Prostate gland (tissue), 2 donors: ENCODE results near the gene MKRN1. TPM values are rescaled to one million over a fixed set of nuclear protein-coding genes. Genes with fewer than 3 reads are reported as not detected.

Experiments
- DNase-seq: peaks from one replicate; pipeline ENCODE4 v3.0.0-alpha.2; 2019; ENCODE audit warnings: low spot score
- H3K27ac ChIP-seq, 2 donors: fragments of 200-600 bp; sonication (generic); 2 replicates each; pipeline ENCODE4 v1.5.1; 2017 to 2019
- H3K27me3 ChIP-seq: fragments of 200-600 bp; sonication (generic); replicated peaks from 2 replicates; pipeline ENCODE4 v1.5.1; 2019; ENCODE audit not compliant: insufficient read depth
- H3K36me3 ChIP-seq, 2 donors: fragments of 200-600 bp; sonication (generic); 1 replicate in 1 of 2; 2 replicates in 1 of 2; pipeline versions ENCODE4 v1.5.1 to v1.8.1; 2017 to 2019
- H3K4me1 ChIP-seq: fragments of 200-600 bp; sonication (generic); replicated peaks from 2 replicates; pipeline ENCODE4 v1.5.1; 2019
- H3K4me3 ChIP-seq, 2 donors: fragments of 200-600 bp; sonication (generic); 2 replicates each; pipeline ENCODE4 v1.5.1; 2017 to 2019
- H3K9me3 ChIP-seq: fragments of 200-600 bp; sonication (generic); 2 replicates; pipeline ENCODE4 v1.5.1; 2017
- CTCF ChIP-seq, 4 experiments: fragments of 200-600 bp in 2 of 4; fragments of 450-650 bp in 2 of 4; sonication (generic) in 2 of 4; IDR thresholded peaks; 1 replicate in 3 of 4; 2 replicates in 1 of 4; pipeline ENCODE4 v1.5.1; 2016 to 2019; ENCODE audit warnings: antibody characterized with exemption in 4 of 4, mild to moderate bottlenecking in 2 of 4, moderate library complexity in 2 of 4
- POLR2A ChIP-seq: fragments of 450-650 bp; IDR thresholded peaks from one replicate; pipeline ENCODE4 v1.6.1; 2016; ENCODE audit warnings: antibody characterized with exemption, mild to moderate bottlenecking
- POLR2AphosphoS5 ChIP-seq: sonication (generic); formaldehyde crosslinking; IDR thresholded peaks from one replicate; pipeline ENCODE4 v1.6.1; 2017; ENCODE audit warnings: antibody characterized with exemption
- WGBS: methylation state at CpG from one replicate; pipeline ENCODE4 v1.1.5; 2018; 5-methylcytosine and 5-hydroxymethylcytosine counted together
- intact Hi-C: fragments of 100-400 bp; cut with DNase I; formaldehyde crosslinking; loops from one replicate; pipeline ENCODE4 v1.14.2; 2022
- total RNA-seq, 2 donors: library from RNA; depleted of rRNA; stranded (reverse); fragments of >200 nt; gene quantifications; one replicate each; pipeline ENCODE4 v1.1.0, GENCODE V29; 2016

Gene MKRN1
- total RNA-seq, 2 donors from 2014 or later, result 69.0 to 108 TPM

GRCh38 chr7:140448781-140449480 is 30.4 kb downstream of the MKRN1 start:
- Histone ChIP-seq H3K4me1 (no peaks in the 10 kb centered on the region), H3K36me3 (no peaks in the 10 kb centered on the region), H3K27ac (no peak overlapping the region), H3K27me3 (no peaks in the 10 kb centered on the region), H3K9me3 (no peaks in the 10 kb centered on the region), H3K4me3 (no peak overlapping the region)
- TF ChIP-seq CTCF (IDR thresholded peaks at IDR 0.05) (no peak), POLR2AphosphoS5 (no peak), POLR2A (no peak)
- WGBS, result 89% methylated on average over 4 of the region's 4 CpGs
- DNase-seq, result no peak
- intact Hi-C loops, result no loop called here

GRCh38 chr7:140447841-140448240 is 31.5 kb downstream of the MKRN1 start:
- WGBS, result 93% methylated on average over 7 of the region's 7 CpGs
- no peak for TF ChIP-seq POLR2A
- TF ChIP-seq POLR2AphosphoS5, result no peak
- TF ChIP-seq CTCF (IDR thresholded peaks at IDR 0.05), result no peak
- Histone ChIP-seq H3K27me3 (no peaks in the 10 kb centered on the region), H3K4me1 (no peaks in the 10 kb centered on the region), H3K9me3 (no peaks in the 10 kb centered on the region), H3K4me3 (no peak overlapping the region), H3K36me3 (no peaks in the 10 kb centered on the region), H3K27ac (no peak overlapping the region)
- DNase-seq, result no peak
- intact Hi-C loops, result no loop called here

- Histone ChIP-seq H3K4me1 (no peaks in the 10 kb centered on the region), H3K36me3 (no peaks in the 10 kb centered on the region), H3K9me3 (no peaks in the 10 kb centered on the region), H3K27me3 (no peaks in the 10 kb centered on the region), H3K4me3 (no peak overlapping the region), H3K27ac (no peak overlapping the region)
- no peak for DNase-seq
- intact Hi-C loops, result no loop called here
- no peak for TF ChIP-seq CTCF (IDR thresholded peaks at IDR 0.05)
- 97% methylated on average over 11 of the region's 11 CpGs for WGBS
Measured at GRCh38 chr7:140446467-140446866, 32.8 kb downstream of the MKRN1 start.

- H3K27me3 ChIP-seq, result no peaks in the 10 kb centered on the region
- DNase-seq, result no peak
- TF ChIP-seq POLR2AphosphoS5 (no peak), POLR2A (no peak), CTCF (IDR thresholded peaks at IDR 0.05) (no peak)
- WGBS, result 48% methylated on average over 2 of the region's 2 CpGs
- no peaks in the 10 kb centered on the region for H3K9me3 ChIP-seq
- H3K36me3 ChIP-seq, result no peaks in the 10 kb centered on the region
- H3K27ac ChIP-seq, result no peak overlapping the region
- H3K4me1 ChIP-seq, result no peaks in the 10 kb centered on the region
- intact Hi-C loops, result no loop called here
- H3K4me3 ChIP-seq, result no peak overlapping the region
Measured at GRCh38 chr7:140441519-140441918, 37.8 kb downstream of the MKRN1 start.

- no peaks in the 10 kb centered on the region for H3K9me3 ChIP-seq
- H3K36me3 ChIP-seq, result no peaks in the 10 kb centered on the region
- no peaks in the 10 kb centered on the region for H3K4me1 ChIP-seq
- H3K27me3 ChIP-seq, result no peaks in the 10 kb centered on the region
- H3K4me3 ChIP-seq, result no peak overlapping the region
- H3K27ac ChIP-seq, result no peak overlapping the region
- TF ChIP-seq CTCF (IDR thresholded peaks at IDR 0.05) (no peak), POLR2A (no peak), POLR2AphosphoS5 (no peak)
- intact Hi-C loops, result no loop called here
- WGBS, result 86% methylated on average over 3 of the region's 3 CpGs
- no peak for DNase-seq
Measured at GRCh38 chr7:140440593-140440992, 38.7 kb downstream of the MKRN1 start.
